ENCODE measurements around the gene HBG1. TPM values are rescaled to one million over a fixed set of nuclear protein-coding genes. Genes with fewer than 3 reads are reported as not detected.

Gene HBG1
- total and polyA plus RNA-seq, 2 experiments from 2014 or later: not detected

DNA sequence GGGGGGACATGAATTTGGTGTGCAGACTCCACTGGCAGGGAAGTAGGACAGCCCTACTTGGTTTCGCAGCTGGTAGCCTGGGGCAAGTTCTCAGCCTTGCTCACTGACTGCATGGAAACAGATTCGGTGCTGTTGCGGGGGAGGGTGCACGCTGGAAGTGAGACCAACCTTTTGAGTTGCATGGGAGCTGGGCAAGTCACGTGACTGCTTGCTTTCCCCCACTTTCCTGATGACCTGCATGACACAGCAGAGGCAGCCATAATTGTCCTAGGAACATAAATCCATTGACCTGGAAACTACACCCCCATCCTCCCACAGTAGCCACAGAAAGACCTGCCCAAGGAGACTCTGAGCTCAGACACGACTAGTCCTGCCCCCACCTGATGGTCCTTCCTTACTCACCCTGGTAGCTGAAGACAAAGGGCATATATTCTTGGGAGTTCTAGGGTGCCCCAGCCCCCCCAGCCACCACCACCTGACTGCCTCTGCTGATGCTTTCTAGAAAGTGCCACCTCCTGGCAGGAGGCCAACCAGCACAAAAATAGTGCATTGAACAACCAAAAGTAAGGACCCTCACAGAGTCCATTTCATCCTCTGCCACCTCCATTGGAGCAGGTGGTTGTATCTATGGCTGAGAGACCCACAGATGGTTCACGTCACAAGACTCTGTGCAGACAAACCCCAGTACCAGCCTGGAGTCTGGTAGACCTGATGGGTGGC lies 9.0 kb upstream of the HBG1 start:
- H3K27me3 Mint-ChIP-seq (ENCODE audit: insufficient read depth, low read depth, poor library complexity): peaks cover 16% of the 10 kb centered on the region

More for the DNA sequence above, 9.0 kb upstream of the HBG1 start:
- H3K36me3 Mint-ChIP-seq (ENCODE audit: low read depth): peaks cover 21% of the 10 kb centered on the region; the same call in 2 of the 3 replicates
- H3K9me3 Mint-ChIP-seq: peaks cover 19% of the 10 kb centered on the region
- Histone ChIP-seq H4K20me1 (replicated peaks; ENCODE audit: insufficient read depth) (no peaks in the 10 kb centered on the region), H3K36me3 (ENCODE audit: insufficient read depth) (no peaks in the 10 kb centered on the region), H2AFZ (peak overlapping the region; percentile 30; the same call in 1 of the 2 replicates), H3K4me3 (no peak overlapping the region), H3K9me2 (ENCODE audit: insufficient read depth) (peaks cover 8% of the 10 kb centered on the region), H3K27ac (ENCODE audit: low read depth) (no peak overlapping the region), H3K4me2 (peak overlapping the region; percentile 56; the same call in 1 of the 2 replicates), H3K4me1 (ENCODE audit: insufficient read depth) (peaks cover 11% of the 10 kb centered on the region; the same call in 1 of the 2 replicates), H3F3A (replicated peaks; ENCODE audit: low read depth) (no peaks in the 10 kb centered on the region), H3K27me3 (ENCODE audit: insufficient read depth) (peaks cover 14% of the 10 kb centered on the region; the same call in 1 of the 2 replicates), H3K79me2 (replicated peaks; ENCODE audit: insufficient read depth) (no peaks in the 10 kb centered on the region)
- peaks cover 28% of the 10 kb centered on the region for H3K4me1 Mint-ChIP-seq
- peak; percentile 47 for DNase-seq (ENCODE audit: low spot score)
- TF ChIP-seq, protein P1, sequence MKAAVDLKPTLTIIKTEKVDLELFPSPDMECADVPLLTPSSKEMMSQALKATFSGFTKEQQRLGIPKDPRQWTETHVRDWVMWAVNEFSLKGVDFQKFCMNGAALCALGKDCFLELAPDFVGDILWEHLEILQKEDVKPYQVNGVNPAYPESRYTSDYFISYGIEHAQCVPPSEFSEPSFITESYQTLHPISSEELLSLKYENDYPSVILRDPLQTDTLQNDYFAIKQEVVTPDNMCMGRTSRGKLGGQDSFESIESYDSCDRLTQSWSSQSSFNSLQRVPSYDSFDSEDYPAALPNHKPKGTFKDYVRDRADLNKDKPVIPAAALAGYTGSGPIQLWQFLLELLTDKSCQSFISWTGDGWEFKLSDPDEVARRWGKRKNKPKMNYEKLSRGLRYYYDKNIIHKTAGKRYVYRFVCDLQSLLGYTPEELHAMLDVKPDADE (IDR thresholded peaks at IDR 0.05): no peak
- no peak for TF ChIP-seq EZH2phosphoT487 (IDR thresholded peaks at IDR 0.05; ENCODE audit: unreplicated experiment)
- TF ChIP-seq, protein P2, sequence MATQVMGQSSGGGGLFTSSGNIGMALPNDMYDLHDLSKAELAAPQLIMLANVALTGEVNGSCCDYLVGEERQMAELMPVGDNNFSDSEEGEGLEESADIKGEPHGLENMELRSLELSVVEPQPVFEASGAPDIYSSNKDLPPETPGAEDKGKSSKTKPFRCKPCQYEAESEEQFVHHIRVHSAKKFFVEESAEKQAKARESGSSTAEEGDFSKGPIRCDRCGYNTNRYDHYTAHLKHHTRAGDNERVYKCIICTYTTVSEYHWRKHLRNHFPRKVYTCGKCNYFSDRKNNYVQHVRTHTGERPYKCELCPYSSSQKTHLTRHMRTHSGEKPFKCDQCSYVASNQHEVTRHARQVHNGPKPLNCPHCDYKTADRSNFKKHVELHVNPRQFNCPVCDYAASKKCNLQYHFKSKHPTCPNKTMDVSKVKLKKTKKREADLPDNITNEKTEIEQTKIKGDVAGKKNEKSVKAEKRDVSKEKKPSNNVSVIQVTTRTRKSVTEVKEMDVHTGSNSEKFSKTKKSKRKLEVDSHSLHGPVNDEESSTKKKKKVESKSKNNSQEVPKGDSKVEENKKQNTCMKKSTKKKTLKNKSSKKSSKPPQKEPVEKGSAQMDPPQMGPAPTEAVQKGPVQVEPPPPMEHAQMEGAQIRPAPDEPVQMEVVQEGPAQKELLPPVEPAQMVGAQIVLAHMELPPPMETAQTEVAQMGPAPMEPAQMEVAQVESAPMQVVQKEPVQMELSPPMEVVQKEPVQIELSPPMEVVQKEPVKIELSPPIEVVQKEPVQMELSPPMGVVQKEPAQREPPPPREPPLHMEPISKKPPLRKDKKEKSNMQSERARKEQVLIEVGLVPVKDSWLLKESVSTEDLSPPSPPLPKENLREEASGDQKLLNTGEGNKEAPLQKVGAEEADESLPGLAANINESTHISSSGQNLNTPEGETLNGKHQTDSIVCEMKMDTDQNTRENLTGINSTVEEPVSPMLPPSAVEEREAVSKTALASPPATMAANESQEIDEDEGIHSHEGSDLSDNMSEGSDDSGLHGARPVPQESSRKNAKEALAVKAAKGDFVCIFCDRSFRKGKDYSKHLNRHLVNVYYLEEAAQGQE (IDR thresholded peaks at IDR 0.05; ENCODE audit: unreplicated experiment): no peak
- no peak for TF ChIP-seq CREB1 (CRISPR knock-in tag; IDR thresholded peaks at IDR 0.05; ENCODE audit: low read depth)
- TF ChIP-seq JUNB (IDR thresholded peaks at IDR 0.05; ENCODE audit: unreplicated experiment): no peak
- TF ChIP-seq ZNF331 (CRISPR knock-in tag; IDR thresholded peaks at IDR 0.05; ENCODE audit: low read depth): no peak
- no peak for TF ChIP-seq POLR2AphosphoS5 (IDR thresholded peaks at IDR 0.05; ENCODE audit: low read depth)
- TF ChIP-seq, protein P3, sequence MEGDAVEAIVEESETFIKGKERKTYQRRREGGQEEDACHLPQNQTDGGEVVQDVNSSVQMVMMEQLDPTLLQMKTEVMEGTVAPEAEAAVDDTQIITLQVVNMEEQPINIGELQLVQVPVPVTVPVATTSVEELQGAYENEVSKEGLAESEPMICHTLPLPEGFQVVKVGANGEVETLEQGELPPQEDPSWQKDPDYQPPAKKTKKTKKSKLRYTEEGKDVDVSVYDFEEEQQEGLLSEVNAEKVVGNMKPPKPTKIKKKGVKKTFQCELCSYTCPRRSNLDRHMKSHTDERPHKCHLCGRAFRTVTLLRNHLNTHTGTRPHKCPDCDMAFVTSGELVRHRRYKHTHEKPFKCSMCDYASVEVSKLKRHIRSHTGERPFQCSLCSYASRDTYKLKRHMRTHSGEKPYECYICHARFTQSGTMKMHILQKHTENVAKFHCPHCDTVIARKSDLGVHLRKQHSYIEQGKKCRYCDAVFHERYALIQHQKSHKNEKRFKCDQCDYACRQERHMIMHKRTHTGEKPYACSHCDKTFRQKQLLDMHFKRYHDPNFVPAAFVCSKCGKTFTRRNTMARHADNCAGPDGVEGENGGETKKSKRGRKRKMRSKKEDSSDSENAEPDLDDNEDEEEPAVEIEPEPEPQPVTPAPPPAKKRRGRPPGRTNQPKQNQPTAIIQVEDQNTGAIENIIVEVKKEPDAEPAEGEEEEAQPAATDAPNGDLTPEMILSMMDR (conservative IDR thresholded peaks at IDR 0.05; ENCODE audit: low read depth in 2 of 2): no peak
- TF ChIP-seq, protein P4, sequence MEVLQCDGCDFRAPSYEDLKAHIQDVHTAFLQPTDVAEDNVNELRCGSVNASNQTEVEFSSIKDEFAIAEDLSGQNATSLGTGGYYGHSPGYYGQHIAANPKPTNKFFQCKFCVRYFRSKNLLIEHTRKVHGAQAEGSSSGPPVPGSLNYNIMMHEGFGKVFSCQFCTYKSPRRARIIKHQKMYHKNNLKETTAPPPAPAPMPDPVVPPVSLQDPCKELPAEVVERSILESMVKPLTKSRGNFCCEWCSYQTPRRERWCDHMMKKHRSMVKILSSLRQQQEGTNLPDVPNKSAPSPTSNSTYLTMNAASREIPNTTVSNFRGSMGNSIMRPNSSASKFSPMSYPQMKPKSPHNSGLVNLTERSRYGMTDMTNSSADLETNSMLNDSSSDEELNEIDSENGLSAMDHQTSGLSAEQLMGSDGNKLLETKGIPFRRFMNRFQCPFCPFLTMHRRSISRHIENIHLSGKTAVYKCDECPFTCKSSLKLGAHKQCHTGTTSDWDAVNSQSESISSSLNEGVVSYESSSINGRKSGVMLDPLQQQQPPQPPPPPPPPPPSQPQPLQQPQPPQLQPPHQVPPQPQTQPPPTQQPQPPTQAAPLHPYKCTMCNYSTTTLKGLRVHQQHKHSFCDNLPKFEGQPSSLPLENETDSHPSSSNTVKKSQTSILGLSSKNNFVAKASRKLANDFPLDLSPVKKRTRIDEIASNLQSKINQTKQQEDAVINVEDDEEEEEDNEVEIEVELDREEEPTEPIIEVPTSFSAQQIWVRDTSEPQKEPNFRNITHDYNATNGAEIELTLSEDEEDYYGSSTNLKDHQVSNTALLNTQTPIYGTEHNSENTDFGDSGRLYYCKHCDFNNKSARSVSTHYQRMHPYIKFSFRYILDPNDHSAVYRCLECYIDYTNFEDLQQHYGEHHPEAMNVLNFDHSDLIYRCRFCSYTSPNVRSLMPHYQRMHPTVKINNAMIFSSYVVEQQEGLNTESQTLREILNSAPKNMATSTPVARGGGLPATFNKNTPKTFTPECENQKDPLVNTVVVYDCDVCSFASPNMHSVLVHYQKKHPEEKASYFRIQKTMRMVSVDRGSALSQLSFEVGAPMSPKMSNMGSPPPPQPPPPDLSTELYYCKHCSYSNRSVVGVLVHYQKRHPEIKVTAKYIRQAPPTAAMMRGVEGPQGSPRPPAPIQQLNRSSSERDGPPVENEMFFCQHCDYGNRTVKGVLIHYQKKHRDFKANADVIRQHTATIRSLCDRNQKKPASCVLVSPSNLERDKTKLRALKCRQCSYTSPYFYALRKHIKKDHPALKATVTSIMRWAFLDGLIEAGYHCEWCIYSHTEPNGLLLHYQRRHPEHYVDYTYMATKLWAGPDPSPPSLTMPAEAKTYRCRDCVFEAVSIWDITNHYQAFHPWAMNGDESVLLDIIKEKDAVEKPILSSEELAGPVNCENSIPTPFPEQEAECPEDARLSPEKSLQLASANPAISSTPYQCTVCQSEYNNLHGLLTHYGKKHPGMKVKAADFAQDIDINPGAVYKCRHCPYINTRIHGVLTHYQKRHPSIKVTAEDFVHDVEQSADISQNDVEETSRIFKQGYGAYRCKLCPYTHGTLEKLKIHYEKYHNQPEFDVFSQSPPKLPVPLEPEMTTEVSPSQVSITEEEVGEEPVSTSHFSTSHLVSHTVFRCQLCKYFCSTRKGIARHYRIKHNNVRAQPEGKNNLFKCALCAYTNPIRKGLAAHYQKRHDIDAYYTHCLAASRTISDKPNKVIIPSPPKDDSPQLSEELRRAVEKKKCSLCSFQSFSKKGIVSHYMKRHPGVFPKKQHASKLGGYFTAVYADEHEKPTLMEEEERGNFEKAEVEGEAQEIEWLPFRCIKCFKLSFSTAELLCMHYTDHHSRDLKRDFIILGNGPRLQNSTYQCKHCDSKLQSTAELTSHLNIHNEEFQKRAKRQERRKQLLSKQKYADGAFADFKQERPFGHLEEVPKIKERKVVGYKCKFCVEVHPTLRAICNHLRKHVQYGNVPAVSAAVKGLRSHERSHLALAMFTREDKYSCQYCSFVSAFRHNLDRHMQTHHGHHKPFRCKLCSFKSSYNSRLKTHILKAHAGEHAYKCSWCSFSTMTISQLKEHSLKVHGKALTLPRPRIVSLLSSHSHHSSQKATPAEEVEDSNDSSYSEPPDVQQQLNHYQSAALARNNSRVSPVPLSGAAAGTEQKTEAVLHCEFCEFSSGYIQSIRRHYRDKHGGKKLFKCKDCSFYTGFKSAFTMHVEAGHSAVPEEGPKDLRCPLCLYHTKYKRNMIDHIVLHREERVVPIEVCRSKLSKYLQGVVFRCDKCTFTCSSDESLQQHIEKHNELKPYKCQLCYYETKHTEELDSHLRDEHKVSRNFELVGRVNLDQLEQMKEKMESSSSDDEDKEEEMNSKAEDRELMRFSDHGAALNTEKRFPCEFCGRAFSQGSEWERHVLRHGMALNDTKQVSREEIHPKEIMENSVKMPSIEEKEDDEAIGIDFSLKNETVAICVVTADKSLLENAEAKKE (CRISPR knock-in tag; IDR thresholded peaks at IDR 0.05): no peak
- TF ChIP-seq NANOG (IDR thresholded peaks at IDR 0.05; ENCODE audit: borderline replicate concordance): no peak
- no peak for TF ChIP-seq STAT1 (IDR thresholded peaks at IDR 0.05; ENCODE audit: unreplicated experiment)
- TF ChIP-seq EZH2 (IDR thresholded peaks at IDR 0.05; ENCODE audit: low read depth, unreplicated experiment): no peak
- TF ChIP-seq ZNF114 (CRISPR knock-in tag; IDR thresholded peaks at IDR 0.05): no peak
- peak; percentile 62 for ATAC-seq
- H3K27ac Mint-ChIP-seq: peak overlapping the region; percentile 31; the same call in 1 of the 2 replicates
- no peak overlapping the region for H3K4me3 Mint-ChIP-seq

All from GM23338 (cell line).